ENCODE results near the gene LSMEM2. TPM values are rescaled to one million over a fixed set of nuclear protein-coding genes. Genes with fewer than 3 reads are reported as not detected.
A peak's percentile ranks its signal among the peaks of the same experiment; 100 is the strongest.

The LSMEM2 gene
- total and polyA plus RNA-seq, 9 of the 15 experiments (the other 6 are each of a cell fraction or from before 2014, with no cell fraction given), result not detected

- TF ChIP-seq ZNF277 (CRISPR knock-in tag; IDR thresholded peaks at IDR 0.05; ENCODE audit: borderline replicate concordance), result no peak
- TF ChIP-seq ZNF668 (CRISPR knock-in tag; IDR thresholded peaks at IDR 0.05), result no peak
- TF ChIP-seq SMC3 (conservative IDR thresholded peaks at IDR 0.05; ENCODE audit: insufficient read depth, low read depth, low read length), result no peak
- no peak for TF ChIP-seq HNRNPLL (IDR thresholded peaks at IDR 0.05; ENCODE audit: low read depth, low read length, poor library complexity, severe bottlenecking)
- TF ChIP-seq FOXA1 (IDR thresholded peaks at IDR 0.05; ENCODE audit: borderline replicate concordance), result no peak
- TF ChIP-seq CBFB (CRISPR knock-in tag; IDR thresholded peaks at IDR 0.05), result no peak
- TF ChIP-seq CBX8 (IDR thresholded peaks at IDR 0.05; ENCODE audit: borderline replicate concordance, extremely low read depth, low read depth, low read length, poor library complexity, severe bottlenecking), result no peak
- TF ChIP-seq SFPQ (IDR thresholded peaks at IDR 0.05; ENCODE audit: low read depth, low read length), result no peak
- TF ChIP-seq ZBTB43 (CRISPR knock-in tag; IDR thresholded peaks at IDR 0.05), result no peak
- no peak for TF ChIP-seq CHD1 (IDR thresholded peaks at IDR 0.05; ENCODE audit: low read length)
- no peak for TF ChIP-seq ZNF764 (CRISPR knock-in tag; IDR thresholded peaks at IDR 0.05; ENCODE audit: low read depth)
- peak; percentile 64; the same call in 1 of the 2 replicates for TF ChIP-seq THAP7 (CRISPR knock-in tag; IDR thresholded peaks at IDR 0.05)
- TF ChIP-seq POLR3A (IDR thresholded peaks at IDR 0.05; ENCODE audit: borderline replicate concordance, extremely low read depth, insufficient read depth, insufficient read length), result no peak
- TF ChIP-seq MAX (CRISPR knock-in tag; IDR thresholded peaks at IDR 0.05), result peak; percentile 77
- no peak for TF ChIP-seq USF1 (CRISPR knock-in tag; IDR thresholded peaks at IDR 0.05)
- TF ChIP-seq NFATC3 (IDR thresholded peaks at IDR 0.05), result no peak
- TF ChIP-seq ETS2 (tag; IDR thresholded peaks at IDR 0.05; ENCODE audit: borderline replicate concordance, poor library complexity, severe bottlenecking), result no peak
- TF ChIP-seq NFIX (CRISPR knock-in tag; IDR thresholded peaks at IDR 0.05; ENCODE audit: low read depth), result no peak
- no peak for TF ChIP-seq ZC3H11A (IDR thresholded peaks at IDR 0.05; ENCODE audit: low read depth, low read length)
- peak; percentile 96 for TF ChIP-seq RBM22 (IDR thresholded peaks at IDR 0.05; ENCODE audit: low read depth, low read length, poor library complexity, severe bottlenecking)
Observed at GRCh38 chr3:50327943-50328691, 49.2 kb downstream of the LSMEM2 start, which contains the start of gene TUSC2 (continued).
